H1 (cell line): ENCODE measurements around the gene SH3PXD2A.

ENCODE experiments used
- CTCF ChIP-seq, 3 experiments: IDR thresholded peaks; 1 replicate in 2 of 3; 2 replicates in 1 of 3; pipeline versions ENCODE4 v1.5.1 to v1.6.1; 2011; ENCODE audit warnings: low read length in 3 of 3, mild to moderate bottlenecking in 3 of 3, inconsistent platforms in 2 of 3, low read depth in 1 of 3, moderate library complexity in 1 of 3; ENCODE audit not compliant: insufficient read depth in 1 of 3; ENCODE audit errors: control extremely low read depth in 1 of 3
- HDAC2 ChIP-seq, 2 experiments: fragments of 300-600 bp in 1 of 2; sonication (generic) in 1 of 2; IDR thresholded peaks; 2 replicates each; pipeline ENCODE4 v1.6.1; 2011 to 2012; ENCODE audit warnings: low read depth in 2 of 2, low read length in 2 of 2, mild to moderate bottlenecking in 2 of 2, moderate library complexity in 2 of 2, borderline replicate concordance in 1 of 2, inconsistent platforms in 1 of 2

- no peak for TF ChIP-seq CTCF (IDR thresholded peaks at IDR 0.05; ENCODE audit: control extremely low read depth in 1 of 3, insufficient read depth in 1 of 3, low read depth in 1 of 3, low read length in 3 of 3)
- no peak for TF ChIP-seq HDAC2 (IDR thresholded peaks at IDR 0.05; ENCODE audit: borderline replicate concordance in 1 of 2, low read depth in 2 of 2, low read length in 2 of 2)
Measured at GRCh38 chr10:103719036-103719435, 136.3 kb downstream of the SH3PXD2A start.
